GM21367 (cell line): ENCODE measurements around the gene MT1H.
"Not testable (repeated sequence)": the region's sequence is repeated elsewhere in the genome, so short reads cannot be mapped to it uniquely, and the experiment has no call there.

Experiments
- ATAC-seq: cut with Tn5 transposase; IDR thresholded peaks from one replicate; pipeline ENCODE4 v1.9.1; 2021; ENCODE audit not compliant: unreplicated experiment

The MT1H gene

DNA sequence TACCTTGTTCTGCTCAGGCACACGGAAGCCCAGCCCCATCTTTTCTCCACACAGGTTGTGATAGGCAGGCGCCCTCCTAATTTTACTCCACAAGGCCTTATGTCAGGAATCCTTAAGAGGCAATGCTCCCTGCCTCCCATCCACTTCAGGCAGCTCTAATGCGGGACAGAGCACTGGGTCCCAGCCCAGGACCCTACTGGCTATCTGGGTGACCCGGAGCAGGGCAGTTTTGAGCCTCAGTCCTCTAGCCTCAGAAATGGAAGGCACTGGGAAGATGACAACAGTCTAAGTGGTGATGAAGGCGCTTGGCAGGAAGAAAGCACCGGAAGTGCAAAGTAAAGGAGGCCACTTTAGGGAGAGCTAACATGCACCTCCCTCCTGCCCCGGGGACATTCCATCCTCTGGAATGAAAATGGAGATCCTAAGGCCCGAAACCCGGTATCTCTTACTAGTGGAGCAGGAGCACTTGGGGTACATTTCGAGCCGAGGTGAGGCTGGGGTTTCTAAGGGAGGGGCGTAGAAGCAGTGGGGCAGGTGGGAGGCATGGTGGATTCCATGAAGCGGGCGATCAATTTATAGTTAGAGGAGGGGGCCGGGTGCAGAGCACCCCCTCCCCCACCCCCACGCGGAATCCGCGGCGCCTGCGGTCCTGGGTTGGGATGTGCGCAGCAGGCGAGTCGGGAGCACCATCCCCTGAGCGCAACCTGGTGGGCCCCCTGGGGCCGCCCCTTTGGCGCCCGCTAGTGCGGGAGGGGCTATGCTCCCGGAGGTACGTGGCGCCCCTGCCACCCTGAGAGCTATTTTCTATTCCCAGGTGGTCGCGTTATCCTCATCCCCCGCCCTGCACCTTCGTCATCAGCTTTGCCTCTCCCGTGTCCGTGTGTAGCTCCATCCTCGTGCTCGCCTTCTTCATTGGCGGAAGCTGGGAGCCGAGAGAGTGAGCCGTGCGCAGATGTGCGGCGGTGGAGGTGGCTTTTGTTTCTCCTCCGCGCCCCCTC, 7.0 kb upstream of the MT1H start:
- ATAC-seq: no peak

DNA sequence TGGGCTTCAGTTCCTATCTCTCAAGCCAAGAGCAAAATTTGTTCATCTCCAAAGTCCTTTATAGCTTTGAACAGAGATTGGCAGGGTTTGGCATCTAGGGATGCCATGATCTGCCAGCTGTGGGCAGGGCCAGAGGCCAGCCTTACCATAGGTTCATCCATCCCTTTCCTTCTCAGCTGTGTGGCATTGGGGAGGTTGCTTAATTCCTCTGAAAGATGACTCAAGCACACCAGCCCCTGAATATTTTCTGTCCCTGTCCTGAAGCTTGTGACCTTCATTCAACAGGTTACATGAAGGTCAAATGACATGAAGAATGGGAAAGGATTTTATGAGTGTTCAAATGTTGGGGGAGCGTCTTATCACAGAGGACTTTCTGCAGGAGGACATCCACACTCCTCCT, 5.1 kb upstream of the MT1H start:
- no peak for ATAC-seq

DNA sequence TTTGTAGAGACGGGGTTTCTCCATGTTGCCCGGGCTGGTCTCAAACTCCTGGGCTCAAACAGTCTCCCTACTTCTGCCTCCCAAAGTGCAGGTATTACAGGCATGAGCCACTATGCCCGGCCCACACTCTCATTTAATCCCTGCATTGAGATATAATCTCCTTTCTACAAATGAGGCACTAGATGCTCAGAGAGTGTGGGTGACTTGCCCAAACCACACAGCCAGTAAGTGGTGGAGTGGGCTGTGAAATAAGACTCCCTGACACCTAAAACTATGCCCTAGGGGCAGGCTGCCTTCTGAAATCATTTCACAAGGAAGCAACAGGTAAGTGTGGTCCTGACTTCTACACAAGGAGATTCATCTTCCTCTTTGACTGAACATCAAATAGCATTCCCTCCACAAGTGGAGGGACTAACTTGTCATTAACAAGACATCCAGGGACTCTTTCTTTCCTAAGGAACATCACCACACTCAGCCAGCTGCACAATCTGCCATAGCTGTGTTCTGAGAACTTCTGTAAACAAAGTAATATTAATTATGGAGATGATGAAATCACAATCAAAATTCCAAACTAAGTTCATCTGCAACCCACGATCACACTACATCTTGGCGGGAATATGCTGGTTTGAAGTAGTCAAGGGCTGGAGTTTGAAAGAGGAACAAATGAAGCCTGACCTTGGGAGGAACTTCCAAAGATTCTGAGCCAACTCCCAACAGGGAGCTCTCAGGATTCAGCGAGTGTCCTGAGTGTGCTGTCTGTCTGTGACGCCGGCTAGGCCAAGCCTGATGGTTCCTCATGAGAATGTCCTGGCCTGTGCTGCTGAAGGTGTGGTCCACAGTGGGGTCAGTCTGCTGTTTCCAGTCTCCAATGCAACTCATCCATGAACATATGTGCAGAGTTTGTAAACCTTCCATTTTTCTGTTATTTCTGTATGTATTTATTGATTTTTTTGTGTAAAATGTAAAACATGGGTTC, 4.0 kb upstream of the MT1H start:
- not testable (repeated sequence) for ATAC-seq

DNA sequence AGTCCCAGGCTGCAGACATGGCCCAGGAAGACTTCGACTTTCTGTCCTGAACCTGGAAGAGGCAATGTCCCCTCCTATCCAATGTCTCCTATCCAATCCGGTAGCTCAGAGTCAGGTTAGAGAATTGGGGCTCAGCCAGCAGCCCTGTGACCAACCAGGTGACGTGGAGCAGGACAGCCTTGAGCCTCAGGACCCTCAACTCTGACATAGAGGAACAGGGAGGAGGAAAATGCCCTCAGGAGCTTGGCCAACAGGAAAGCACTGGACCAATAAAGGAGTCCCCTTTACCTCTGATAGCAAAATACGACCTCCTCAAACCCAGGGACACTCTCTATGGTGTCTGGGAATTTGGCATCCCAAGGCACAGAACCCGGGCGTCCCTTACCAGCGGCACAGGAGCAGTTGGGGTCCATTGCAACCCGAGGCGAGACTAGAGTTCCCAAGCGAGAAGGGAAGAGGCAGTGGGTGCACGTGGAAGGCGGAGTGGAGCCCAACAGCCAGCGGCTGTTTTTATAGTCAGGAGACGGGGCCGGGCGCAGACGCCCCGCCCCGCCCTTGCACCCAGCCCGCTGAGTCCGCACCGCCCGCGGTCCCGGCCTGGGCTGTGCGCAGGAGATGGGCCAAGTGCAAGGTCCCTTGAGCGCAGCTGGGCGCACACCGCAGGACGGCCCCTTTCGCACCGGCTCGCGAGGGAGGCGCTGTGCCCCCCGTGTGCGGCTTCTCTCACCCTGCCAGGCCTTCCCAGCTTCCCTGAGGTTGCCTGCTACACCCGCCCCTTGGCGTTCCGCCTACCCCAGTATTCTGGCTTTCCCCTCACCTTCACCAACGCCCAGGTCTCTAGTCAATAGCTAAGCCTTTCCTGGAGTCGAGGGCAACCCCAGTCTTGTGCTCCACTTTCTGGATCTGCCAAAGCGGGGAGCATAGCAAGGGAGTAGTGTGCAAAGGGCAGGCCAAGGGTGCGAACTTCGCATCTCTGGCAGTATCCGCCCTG, 1.7 kb upstream of the MT1H start, which contains the start of gene MT1G:
MT1G (minus strand) TSS at position 485 of the 991 bp plus-strand sequence; CDS start at position 413, 72 bp downstream.
- ATAC-seq: no peak

DNA sequence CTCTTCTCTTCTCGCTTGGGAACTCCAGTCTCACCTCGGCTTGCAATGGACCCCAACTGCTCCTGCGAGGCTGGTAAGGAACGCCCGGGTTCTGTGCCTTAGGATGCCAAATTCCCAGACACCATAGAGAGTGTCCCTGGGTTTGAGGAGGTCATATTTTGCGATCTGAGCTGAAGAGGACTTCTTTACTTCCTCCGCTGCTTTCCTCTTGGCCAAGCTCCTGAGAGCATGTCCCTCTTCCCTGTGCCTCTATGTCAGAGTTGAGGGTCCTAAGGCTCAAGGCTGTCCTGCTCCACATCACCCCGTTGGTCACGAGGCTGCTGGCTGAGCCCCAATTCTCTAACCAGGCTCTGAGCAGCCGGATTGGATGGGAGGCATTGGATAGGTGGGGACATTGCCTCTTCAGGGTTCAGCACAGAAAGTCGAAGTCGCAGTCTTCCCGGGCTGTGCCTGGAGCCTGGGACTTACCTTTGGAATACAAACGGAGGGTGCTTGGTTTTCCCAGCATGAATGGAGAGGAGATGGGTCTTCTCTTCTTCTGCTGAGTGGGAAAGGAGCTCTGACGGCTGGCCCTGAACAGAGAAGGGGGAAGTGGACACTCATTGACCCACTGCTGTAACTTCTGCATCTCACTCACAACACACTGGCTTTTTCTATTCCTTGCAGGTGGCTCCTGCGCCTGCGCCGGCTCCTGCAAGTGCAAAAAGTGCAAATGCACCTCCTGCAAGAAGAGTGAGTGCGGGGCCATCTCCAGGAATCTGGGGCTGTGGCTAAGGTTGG, 416 bp downstream of the MT1H start:
- ATAC-seq: no peak

DNA sequence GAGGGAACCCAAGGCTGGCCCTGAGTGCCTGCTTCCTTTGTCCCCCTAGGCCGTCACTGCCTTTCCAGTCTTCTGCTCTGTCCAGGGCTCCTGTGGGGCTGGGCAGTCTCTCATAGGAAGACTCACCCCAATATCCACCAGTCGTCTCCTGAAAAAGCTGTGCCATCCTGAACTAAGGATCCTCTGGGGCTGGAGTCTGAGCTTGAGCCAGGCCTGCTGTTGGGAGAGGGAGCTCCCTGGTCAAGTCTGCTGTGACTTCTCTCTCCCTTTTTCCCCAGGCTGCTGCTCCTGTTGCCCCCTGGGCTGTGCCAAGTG, 963 bp downstream of the MT1H start:
- no peak for ATAC-seq

DNA sequence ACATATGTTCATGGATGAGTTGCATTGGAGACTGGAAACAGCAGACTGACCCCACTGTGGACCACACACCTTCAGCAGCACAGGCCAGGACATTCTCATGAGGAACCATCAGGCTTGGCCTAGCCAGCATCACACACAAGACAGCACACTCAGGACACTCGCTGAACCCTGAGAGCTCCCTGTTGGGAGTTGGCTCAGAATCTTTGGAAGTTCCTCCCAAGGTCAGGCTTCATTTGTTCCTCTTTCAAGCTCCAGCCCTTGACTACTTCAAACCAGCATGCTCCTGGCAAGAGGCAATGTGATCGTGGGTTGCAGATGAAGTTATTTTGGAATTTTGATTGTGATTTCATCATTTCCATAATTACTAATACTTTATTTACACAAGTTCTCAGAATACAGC, 2.1 kb downstream of the MT1H start:
- ATAC-seq: not testable (repeated sequence)

DNA sequence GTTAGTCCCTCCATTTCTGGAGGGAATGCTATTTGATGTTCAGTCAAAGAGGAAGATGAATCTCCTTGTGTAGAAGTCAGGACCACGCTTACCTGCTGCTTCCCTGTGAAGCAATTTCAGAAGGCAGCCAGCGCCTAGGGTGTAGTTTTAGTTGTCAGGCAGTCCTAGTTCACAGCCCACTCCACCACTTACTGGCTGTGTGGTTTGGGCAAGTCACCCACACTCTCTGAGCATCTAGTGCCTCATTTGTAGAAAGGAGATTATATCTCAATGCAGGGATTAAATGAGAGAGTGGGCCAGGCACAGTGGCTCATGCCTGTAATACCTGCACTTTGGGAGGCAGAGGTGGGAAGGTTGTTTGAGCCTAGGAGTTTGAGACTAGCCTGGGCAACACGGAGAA, 2.6 kb downstream of the MT1H start:
- not testable (repeated sequence) for ATAC-seq

DNA sequence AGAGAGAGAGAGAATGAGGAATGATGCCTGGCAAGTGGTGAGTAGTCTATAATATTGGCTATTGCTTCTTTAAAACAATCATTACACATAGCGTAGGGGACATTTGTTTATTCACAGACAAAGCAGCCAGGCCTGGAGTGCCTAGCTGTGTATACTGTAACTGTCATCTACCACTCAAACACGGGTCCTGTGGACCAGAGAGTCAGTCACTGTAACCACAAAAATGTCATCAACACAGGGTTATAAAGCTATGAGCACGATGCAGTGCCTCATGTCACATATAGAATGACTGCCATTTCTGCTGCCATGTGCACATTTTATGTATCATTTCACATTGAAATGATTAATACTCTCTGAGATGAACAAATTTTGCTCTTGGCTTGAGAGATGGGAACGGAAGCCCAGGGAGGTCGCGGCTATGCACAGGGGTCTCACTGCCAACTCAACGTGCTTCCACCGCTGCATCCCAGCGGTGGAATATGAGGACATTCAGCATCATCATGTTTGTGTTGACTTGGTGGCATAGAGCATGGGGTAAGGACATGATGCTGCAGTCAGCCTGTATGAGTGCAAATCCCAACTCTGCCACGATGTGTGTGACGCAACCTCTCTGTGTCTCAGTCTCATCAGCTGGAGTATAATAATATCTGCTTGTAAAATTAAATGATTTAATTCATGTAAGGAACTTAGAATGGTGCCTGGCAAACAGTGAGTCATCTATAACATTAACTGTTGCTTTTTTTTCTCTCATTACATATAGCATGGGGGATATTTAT, 3.3 kb downstream of the MT1H start:
- ATAC-seq: no peak

DNA sequence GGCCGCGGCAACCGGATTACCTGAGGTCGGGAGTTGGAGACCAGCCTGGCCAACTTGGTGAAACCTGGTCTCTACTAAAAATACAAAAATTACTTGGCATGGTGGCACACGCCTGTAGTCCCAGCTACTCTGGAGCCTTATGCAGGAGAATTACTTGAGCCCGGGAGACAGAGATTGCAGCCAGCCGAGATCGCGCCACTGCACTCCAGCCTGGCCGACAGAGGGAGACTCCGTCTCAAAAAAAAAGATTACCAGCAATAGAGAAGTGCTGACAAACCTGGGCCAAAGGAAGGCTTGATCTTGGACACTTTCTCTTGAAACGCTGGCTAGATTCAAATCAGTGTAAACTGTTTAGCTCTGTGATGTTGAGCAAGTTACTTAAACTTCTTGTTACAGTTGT, 4.3 kb downstream of the MT1H start:
- no peak for ATAC-seq

DNA sequence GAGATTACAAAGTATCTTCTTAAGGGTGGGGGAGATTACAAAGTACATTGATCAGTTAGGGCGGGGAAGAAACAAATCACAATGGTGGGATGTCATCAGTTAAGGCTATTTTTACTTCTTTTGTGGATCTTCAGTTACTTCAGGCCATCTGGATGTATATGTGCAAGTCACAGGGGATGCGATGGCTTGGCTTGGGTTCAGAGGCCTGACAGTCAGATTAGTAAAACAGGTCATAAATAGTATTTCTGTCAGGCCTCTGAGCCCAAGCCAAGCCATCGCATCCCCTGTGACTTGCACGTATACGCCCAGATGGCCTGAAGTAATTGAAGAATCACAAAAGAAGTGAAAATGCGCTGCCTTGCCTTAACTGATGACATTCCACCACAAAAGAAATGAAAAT, 5.0 kb downstream of the MT1H start:
- ATAC-seq: not testable (repeated sequence)

DNA sequence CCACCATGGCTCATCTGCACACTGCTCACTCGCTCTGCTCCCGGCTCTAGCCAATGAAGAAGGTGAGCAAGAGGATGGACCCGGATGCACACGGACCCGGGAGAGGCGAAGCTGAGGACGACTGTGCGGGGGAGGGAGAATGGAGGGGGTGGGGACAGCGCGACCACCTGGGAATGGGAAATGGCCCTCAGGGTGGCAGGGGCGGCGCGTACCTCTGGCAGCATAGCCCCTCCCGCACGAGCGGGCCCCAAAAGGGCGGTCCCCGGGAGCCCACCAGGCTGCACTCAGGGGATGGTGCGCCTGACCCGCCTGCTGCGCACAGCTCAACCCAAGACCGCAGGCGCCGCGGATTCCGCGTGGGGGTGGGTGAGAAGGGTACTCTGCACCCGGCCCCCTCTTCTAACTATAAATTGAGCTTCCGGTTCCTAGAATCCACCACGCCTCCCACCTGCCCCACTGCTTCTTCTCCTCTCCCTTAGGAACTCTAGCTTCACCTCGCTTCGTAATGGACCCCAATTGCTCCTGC, 6.1 kb downstream of the MT1H start:
- ATAC-seq: no peak

DNA sequence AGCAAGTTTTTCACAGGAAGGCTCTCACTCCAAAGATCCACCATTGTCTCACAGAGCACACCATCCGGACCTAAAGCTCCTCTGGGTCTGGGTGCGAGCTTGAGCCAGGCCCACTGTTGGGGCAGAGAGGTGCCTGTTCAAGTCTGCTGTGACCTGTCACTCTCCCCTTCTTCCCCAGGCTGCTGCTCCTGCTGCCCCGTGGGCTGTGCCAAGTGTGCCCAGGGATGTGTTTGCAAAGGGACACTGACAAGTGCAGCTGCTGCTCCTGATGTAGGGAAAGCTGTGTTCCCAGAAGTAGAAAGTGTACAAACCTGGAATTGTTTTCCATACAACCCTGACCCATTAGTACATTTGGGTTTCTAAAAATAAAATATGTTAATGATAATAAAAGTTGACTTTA, 7.9 kb downstream of the MT1H start:
- no peak for ATAC-seq

DNA sequence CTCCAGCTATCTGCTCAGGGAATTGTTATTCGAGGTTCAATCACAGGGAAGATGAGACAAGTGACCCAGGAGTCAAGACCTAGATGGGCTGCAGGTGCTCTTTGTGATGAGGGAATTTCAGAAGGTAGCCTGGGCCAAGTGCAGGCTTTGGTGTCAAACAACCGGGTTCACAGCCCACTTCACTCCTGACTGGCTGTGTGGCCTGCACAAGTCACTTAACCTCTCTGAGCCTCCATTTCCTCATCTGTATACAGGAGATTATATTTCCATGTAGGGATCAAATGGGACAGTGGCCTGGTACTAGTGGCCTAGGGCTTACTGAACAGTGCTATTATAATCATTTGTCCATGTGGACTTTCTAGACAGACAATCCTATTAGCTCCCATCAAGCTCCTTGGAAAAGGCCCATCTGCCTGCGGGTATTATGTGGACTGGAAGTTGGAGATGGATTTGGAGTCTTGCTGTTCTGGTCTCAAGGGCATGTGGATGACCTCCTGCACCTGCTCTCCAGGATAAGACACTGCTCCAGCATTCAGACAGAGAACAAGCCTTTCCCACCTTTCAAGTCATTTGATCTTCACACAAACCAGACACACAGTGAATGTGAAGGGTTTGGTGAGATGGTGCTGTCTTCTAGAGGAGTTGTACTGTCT, 9.6 kb downstream of the MT1H start:
- ATAC-seq: no peak

DNA sequence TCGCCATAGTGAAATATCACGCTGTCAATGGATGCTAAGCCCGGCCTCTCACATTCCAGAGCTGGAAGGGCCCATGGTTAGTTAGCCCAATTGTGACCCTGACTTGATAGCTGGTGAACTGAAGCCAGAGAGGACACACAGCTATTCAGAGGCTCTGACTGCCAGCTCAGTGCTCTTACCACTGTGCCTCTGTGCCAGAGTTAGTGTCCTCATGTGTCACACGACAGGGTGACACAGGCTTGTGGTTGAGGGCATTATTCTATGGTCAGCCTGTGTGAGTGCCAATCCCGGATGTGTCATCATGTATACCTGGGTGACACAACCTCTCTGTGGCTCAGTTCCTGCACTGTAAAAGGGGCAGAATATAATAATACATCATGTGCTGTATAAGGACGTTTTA, 10.2 kb downstream of the MT1H start:
- no peak for ATAC-seq

DNA sequence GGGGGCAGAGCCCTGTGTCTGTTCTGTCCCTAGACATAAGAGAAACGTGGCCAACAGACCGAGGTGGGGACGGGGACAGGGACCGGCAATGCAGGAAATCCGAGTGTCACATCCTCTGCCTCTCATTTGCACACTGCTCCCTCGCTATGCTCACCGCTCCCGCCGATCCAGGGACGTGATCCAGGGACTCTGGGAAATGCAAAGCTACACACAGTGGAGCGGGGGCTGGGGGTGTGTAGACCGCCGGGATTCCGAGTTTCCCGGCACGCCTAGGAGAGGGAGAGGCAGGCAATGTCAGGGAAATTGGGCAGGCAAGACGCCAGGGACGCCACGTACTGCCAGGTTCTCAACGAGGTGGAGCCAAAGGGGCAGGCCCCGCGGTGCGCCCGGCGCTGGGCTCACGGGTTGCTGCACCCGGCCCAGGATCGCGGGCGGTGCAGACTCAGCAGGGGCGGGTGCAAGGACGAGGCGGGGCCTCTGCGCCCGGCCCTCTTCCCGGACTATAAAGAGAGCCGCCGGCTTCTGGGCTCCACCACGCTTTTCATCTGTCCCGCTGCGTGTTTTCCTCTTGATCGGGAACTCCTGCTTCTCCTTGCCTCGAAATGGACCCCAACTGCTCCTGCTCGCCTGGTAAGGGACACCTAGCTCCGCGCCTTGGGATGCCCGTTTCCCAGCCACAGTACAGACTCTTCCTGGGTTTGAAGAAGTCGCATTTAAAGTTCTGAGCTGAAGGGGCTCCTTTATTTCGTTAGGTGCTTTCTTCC, 12.5 kb downstream of the MT1H start, which contains the start of gene MT1X:
MT1X (plus strand) TSS at position 532 of the 764 bp plus-strand sequence; CDS start at position 603, 71 bp downstream.
- ATAC-seq: peak; percentile 90

DNA sequence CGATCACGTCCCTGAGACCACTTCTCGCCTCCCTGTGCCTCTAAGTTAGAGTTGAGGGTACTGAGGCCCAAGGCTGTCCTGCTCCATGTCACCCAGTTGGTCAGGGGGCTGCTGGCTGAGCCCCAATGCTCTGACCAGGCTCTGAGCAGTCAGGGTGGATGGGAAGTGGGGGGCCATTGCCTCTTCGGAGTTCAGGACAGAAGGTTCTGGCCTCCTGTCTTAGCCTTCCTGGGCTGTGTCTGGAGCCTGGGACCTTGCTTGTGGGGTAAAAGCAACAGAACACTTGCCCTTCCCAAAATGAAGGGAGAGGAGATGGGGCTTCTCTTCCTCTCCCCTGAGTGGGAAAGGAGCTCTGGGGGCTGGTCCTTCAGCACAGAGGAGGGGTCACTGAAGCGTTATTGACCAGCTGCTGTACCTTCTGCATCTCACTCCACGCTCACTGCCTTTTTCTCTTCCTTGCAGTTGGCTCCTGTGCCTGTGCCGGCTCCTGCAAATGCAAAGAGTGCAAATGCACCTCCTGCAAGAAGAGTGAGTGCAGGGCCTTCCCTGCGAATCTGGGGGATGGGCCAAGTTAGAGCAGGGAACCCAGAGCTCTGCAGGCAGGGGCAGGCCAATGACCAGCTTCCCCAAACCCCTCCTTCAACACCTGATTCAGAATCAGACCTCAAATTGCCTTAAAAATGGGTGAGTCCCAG, 13.2 kb downstream of the MT1H start:
- ATAC-seq: no peak
